Ishikawa (cell line): Measurements from ENCODE around the gene DNAH6.

Experiments used
- CREB1 ChIP-seq: IDR thresholded peaks from 2 replicates; pipeline ENCODE4 v1.6.1; 2012; ENCODE audit warnings: low read depth
- MAX ChIP-seq: IDR thresholded peaks from 2 replicates; pipeline ENCODE4 v1.6.1; 2012
- TAF1 ChIP-seq: IDR thresholded peaks from 2 replicates; pipeline ENCODE4 v1.6.1; 2012; ENCODE audit warnings: low read depth, mild to moderate bottlenecking

GRCh38 chr2:84674586-84674985, 158.3 kb downstream of the DNAH6 start:
- no peak for TF ChIP-seq TAF1
- no peak for TF ChIP-seq MAX
- no peak for TF ChIP-seq CREB1
